IPS DF 19.7 (cell line): Measurements from ENCODE around the gene KCNAB2.

Source experiments
- DNase-seq: peaks from one replicate; pipeline ENCODE4 v3.0.0-alpha.2; 2013; ENCODE audit warnings: low read depth, low spot score

KCNAB2 gene

DNA sequence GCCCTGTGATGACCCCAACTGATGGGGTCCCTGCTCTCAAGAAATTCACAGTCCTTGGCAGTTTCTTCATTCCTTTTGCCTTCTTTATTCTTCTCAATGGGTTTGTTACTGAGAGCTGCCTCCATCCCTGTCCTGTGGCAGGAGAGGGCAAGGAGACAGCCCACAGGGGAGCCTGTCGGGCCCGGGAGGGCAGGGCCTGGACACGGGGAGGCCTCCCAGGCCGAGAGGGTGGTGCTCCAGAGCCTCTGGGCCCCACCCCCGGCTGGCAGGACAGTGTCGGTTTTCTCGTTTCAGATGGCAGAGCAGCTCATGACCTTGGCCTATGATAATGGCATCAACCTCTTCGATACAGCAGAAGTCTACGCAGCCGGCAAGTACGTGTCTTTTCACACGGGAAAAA is 36.2 kb downstream of the KCNAB2 start:
- no peak for DNase-seq

DNA sequence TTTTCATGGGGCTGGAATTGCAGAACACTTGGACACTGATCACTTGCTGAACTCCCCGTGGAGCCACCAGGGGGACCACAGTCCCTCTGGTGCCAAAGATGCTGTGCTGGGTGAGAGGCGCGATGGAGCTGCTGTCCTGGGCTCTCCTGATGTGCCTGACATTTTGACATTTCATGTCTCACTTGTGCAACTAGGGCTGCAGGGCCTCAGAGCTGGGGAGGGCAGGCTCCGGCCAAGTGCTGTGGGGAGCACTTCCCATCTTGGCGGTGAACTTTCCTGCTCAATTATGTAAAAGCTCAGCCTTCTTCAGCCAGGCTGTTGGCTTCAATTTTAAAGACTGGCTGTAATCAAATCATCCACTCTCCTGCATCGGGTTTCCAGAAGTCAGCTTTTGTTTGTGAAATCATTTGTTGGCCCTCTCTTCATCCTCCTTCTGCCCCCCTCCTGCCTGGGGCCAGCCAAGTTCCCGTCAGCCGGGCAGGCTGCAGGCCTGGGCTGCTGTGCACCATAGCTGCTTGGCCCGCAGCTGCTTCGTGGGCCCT is 36.8 kb downstream of the KCNAB2 start:
- DNase-seq, result no peak

DNA sequence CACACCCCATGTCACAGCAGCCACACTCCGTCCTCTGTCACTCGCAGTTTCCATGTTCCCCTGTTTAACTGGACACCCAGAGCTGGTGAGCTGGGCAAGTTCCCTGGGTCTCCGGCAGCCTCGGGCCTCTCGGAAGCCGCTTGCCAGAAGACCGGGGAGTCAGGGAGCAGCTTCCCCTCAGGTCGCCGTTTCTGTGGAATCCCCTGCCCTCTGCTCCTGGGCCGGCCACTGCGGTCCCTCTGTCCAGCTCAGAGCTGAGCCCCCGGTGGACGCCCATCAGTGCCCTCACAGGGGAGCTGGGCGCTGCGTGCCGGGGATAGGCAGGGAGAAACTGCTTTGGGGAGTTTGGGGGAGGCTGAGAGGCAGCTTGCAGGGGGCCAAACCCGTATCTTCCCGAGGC is 37.7 kb downstream of the KCNAB2 start:
- no peak for DNase-seq

DNA sequence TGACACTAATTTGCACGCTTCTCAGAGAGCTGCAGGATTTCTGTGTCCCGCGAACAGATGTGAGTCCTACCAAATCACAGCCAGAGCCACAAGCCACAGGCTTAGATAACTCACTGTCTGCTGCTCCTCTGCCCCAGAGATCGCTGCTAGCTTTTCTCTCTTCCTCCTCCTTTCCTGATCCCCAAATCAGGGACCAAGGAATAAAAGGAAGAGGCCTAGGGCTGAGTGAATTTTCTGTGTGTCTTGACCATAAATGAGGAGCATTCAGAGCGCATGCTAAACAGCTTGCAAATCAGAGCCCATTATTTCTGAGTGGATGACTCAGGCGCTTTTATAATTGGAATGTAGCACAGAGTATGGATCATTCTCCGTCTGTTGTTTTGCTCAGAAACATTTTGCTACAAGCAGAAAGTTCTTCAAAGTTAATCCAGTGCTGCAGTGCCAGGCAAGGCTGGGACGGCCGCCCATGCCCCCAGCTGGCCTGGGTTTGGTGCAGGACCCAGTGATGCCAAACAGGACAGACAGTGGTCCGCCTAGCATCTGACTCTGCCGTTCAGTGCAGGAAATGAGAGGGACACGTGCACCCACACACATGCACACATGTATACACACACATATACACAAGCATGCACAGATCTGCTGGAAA is 38.2 kb downstream of the KCNAB2 start:
- no peak for DNase-seq

DNA sequence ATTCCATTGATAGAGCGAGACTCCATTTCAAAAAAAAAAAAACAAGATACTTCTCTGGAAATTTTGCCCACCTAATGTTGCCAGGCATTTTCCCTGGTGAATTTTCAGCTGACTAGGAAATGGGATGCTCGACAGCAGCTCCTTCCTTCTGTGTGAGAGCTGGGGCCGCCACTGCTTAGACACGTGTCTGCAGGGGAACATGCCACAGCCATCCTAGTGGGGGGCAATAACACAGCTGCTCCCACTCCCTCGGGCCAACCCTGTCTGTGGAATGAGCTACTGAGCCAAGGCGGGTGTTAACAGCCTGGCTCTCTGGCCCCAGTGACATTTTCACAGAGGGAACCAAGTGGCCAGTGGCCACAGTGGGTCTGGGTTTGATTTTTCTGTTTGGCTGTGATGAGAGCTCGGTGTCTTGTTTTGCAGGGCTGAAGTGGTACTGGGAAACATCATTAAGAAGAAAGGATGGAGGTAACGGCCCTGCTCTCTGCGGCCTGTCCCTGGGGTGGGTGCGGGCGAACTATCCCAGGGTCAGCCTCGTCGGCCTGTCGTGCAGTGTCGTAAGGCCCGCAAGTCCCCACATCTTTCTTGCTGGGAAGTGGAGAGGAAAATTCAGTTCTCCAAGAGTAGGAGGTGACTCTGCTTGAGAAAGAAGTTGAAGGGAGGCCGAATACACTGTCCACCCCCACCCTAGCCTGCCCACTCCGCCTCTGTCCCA is 39.2 kb downstream of the KCNAB2 start:
- no peak for DNase-seq

DNA sequence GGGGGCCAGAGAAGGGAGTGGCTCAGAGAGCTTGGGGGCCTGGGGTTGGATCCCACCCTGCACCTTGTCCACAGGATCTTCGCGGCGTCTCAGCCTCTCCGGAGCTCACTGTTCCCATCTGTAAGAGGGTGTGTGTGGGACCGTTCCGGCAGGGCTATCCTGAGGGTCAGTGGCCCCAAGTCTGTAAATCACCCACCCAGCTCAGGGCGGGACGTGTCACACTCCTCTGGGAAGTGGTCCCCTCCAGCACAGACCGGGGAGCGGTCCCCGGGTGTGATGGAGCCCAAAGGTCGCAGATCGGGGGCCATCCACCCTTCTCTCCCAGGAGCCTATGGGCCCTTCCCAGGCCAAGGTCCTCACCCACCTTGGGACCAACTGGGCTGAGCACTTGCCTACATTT is 40.0 kb downstream of the KCNAB2 start:
- no peak for DNase-seq

DNA sequence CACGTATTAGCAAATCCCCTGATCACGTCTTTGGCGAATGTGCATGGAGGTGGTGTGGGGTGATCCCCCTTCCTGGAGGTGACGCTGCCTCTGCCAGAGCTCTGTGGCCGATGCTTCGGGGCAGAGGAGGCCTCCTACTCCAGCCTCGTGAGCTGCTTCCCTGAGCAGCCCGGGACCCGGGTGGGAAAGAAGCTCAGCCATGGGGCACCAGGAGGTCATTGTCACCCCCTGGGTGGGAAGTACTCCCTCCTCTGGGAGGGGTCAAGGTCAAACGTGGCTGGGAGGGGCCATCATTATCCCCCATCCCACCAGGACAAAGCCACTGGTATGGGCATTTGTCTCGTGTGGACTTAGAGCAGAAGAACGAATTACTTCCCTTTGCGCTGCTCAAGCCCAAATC is 40.7 kb downstream of the KCNAB2 start:
- no peak for DNase-seq

DNA sequence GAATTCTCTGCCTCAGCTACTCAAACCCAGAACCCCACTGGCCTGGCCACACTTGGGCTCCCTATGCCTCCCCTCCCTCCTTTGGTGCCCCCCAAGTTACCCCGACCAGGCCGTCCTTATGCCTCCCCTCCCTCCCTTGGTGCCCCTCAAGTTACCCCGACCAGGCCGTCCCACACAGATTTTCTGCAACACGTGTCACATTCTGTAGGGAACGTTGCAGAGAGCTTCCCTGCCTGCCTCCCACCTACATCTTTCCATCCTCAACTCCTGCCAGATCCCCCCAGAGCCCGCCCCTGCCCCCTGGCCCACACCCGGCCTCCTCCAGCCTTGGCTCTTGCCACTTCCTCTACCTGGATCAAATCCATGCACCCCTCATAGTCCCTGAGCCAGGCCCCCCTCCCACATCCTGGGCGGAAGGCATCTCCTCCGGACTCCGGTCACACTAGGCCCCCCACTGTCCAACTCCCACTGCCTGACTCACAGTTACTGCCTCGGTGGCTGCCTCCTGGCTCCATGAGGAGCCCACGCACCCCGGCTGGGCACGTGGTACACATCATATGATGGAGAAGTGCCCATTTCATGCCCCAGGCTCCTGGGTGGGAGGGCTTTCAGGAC is 41.2 kb downstream of the KCNAB2 start:
- DNase-seq, result no peak

DNA sequence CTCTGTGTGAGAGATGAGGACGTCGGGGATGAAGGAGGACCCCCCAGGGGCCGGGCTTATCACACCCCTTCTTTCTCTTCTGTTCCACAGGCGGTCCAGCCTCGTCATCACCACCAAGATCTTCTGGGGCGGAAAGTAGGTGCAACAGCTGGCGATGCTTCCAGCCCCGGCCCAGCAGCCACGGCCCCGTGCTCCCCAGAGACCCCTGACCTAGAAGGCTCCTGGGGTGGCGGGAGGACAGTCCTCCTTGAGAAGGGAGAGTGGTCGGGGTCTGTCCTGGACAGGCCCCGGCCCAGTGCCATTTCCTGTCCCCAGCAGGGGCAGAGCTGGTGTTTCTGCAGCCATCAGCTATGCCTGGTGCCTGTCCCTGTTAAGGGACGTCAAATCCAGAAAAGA is 41.7 kb downstream of the KCNAB2 start:
- no peak for DNase-seq

DNA sequence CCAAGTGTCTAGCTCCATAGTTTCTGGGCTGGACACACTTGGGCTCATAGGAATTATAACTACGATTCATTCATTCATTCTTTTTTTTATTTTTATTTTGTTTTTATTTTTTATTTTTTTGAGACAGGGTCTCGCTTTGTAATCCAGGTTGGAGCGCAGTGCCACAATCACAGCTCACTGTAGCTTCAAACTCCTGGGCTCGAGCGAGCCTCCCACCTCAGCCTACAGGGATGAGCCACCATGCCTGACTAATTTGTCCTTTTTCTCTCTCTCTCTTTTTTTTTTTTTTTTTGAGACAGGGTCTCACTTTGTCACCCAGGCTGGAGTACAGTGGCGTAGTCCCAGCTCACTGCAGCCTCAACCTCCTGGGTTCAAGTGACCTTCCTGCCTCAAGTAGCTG is 42.3 kb downstream of the KCNAB2 start:
- no peak for DNase-seq

DNA sequence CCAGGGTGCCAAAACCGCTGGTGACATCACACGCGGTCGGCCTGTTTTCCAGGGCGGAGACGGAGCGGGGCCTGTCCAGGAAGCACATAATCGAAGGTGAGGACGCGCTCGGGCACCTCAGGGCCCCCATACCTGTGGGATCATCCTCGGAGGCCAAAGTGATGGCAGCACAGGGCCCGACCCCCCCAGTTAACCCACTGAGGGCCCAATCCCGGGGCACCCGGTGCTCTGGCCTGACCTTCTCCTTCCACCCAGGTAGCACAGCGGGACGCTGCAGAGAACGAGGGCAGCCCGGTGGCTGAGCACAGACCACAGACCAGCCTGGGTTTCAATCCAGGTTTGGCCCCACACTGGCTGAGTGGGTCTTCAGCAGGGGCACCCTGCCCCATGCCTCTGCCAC is 43.3 kb downstream of the KCNAB2 start:
- DNase-seq, result no peak

DNA sequence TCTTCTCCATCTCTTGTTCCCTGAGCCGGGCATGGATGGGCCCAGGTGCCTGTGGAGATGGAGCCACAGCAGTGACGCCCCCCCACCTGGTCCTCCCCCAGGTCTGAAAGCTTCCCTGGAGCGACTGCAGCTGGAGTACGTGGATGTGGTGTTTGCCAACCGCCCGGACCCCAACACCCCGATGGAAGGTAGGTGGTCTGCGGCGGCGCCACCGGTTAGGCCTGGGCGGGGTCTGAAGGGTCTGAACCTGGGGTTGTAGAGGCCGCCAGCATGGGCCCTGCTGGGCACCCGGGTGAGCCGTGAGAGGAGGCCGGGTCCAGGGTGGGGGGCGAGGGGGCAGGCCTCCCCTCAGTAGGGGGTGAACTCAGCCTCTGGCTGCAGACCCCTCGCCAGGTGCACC is 44.6 kb downstream of the KCNAB2 start:
- DNase-seq, result no peak

DNA sequence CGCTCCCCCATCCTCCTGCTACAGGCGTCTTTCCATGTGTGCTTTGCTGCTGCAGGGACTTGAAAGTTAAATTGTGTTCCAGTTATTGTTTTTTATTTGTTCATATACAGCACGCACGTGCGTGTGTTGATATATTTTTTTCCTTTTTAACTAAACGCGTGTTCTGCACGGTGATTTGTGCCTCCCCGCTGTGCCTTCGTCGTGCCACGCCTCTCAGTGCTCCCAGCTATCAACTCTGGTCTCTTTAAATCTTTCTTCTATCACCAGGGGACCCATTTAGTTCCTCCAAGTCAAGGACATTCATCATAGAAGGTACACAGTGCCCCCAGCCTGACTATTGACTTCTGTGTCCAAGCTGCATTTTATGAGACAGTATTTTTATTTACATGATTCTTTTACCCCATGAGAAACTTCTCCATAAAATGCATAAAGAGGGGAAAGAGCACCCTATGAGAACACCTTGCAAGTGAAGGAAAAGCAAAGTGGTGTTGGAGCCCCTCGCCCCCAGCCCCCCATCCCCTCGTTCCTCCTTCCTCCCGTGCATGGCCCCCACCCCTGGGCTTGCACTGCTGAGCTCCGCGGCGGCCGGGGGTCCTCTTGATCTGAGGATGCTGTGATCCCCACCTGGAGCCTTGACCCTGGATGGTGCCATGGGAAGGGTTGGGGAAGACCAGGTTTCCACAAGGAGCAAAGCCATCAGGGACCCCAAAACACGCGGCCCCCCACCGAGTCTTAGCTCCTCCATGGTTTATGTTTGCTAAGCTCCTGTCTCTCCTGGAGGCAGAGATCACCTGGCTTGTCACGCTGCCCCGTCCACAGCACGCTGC is 45.5 kb downstream of the KCNAB2 start:
- no peak for DNase-seq

DNA sequence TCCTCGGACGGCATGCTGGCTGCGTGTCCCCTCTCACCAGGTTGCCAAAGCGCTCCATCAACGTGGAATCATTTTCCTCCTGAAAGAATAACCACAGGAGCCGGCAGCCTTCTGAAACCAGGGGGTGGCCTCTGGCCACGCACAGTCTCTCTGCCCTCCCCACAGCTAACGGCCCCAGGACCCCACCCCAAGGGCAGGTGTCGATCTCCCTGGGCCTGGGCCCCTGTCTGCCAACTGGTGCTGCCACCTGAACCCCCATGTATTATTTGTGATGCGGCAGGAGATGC is 46.1 kb downstream of the KCNAB2 start:
- no peak for DNase-seq

DNA sequence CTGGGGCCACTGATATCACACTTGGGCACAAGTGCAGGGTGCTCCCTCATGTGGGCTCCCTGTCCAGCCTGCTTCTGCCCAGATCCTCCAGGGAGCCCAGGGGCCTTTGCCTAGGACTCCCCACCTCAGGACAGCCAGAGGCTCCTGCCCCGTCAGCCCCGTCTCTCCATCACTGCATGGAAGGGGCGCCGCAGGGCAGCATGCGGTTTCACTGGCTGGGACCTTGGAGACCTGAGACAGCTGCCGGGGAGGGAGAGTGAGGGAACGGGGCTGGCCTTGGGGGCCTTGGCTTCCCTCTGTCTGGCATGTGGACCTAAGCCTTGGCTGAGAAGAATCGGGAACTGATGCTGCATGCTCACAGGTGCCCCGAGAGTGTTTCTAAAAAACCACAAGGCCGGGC is 46.5 kb downstream of the KCNAB2 start:
- no peak for DNase-seq

DNA sequence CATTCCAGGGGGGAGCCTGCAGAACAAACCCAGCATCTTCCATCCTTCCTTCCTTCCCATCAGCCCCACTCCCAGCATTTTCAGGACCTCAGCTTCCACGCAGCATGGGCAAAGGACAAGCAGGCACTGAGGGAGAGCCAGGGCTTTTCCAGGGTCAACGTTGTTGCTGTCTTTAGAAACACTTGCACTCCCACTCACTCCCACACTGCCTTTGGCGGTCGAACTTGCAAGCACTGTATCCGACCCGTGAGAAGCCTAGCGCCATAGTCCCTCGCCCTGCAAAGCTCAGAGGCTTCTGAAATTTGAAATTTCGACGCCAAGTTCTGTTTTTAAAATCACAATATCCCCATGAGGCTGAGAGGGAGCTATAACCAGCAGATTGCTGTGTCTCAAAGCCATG is 47.4 kb downstream of the KCNAB2 start:
- no peak for DNase-seq

DNA sequence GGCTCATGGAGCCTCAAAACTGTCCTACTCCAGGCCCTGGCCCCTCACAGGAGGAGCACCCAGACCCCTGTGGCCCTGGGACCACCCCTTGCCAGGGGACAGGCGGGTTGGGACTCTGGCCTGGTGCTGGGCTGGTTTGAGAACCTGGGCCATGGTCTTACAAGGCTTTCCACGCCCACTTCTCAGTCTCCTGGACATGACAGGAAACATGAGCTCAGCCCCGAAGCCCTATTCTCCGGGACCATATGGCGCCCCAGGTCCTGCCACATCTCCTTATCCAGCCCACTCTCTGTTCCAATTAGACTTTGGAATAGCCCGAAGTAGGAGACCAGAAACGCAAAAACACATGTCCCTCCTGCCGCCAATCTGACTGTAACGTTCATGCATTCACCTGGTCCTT is 47.9 kb downstream of the KCNAB2 start:
- DNase-seq, result no peak

DNA sequence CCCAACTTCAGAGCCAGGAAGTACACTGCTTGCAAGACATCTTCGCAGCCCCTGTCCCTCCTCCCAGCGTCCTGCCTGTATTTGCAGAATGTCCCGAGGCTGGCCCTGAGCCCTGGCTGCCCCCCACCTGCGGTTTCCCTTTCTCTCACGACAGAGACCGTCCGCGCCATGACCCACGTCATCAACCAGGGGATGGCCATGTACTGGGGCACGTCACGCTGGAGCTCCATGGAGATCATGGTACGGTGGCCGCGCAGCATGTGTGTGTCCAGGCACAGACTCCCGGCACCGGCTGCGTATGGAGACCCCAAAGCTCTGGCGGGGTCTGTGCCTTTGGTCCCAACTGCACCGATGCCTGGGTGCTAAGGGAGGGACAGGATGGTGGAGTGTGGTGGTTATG is 48.6 kb downstream of the KCNAB2 start:
- DNase-seq, result no peak

DNA sequence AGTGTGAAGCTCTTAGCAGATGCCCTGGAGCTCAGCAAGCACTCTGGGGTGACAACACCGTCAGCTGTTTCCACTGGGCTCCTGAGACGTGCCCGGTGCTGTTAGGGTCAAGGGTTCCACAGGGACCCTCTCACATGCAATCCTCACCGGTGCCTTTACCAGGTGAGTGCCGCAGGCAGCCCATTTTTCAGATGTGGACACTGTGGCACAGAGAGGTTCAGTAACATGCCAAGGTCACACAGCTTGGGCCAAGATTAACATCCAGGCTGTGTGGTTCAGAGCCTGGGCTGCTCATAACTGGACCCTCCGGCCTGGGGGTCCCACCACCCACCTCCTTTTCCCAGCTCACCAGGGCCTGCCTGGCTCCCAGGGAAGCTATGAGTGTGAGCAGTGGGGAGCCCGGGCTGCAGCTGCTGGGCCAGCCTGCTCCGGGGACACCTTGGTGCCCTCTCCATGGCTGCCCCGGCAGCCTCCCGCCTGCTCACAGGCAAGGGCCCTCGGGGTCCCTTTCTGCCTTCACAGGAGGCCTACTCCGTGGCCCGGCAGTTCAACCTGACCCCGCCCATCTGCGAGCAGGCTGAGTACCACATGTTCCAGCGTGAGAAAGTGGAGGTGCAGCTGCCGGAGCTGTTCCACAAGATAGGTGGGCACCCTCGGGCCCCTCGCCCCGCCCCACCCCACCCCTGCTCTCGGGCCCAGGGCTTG is 49.3 kb downstream of the KCNAB2 start:
- DNase-seq, result no peak

DNA sequence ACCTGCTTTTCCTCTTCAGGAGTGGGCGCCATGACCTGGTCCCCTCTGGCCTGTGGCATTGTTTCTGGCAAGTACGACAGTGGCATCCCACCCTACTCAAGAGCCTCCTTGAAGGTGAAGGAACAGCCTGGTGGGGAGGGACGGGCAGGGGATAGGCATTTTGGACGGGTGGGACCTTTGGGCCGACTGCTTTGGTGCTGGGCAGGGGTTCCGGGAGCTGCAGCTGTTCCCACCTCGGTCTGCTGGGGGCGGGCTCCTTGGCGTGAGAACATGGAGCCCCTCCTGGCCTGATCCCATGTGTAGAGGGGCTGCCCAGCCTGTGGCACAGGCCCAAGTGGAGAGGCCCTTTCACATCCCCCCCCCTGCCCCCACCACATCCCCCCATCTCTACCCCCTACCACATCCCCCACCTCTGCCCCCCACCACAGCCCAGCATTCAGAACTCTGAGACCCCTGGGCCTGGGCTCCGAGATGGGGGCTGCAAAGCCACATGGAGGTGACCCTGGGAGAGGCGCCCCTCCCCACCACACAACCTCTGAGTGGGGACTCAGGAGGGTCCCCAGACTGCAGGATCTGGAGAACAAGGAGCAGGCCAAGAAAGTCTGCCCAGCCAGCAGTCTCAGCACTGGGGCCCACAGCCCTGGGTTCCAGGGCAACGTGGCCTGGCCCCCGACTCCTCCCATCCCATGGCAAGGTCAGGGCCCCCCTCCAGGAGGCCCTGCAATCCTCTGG is 50.0 kb downstream of the KCNAB2 start:
- DNase-seq, result no peak
